A673 (cell line): ENCODE data around the gene PCNX1.

Experiments
- CTCF ChIP-seq: fragments of 300-800, 200-600 bp; sonication (generic); conservative IDR thresholded peaks from 2 replicates; pipeline ENCODE4 v1.5.1; 2017; ENCODE audit warnings: low read depth, mild to moderate bottlenecking, antibody characterized with exemption, low read length, moderate library complexity, mixed read lengths
- EZH2 ChIP-seq: fragments of 200-600 bp; sonication (generic); IDR thresholded peaks from 2 replicates; pipeline ENCODE4 v1.6.1; 2017; ENCODE audit warnings: borderline replicate concordance, low read depth, mild to moderate bottlenecking, mixed read lengths, antibody characterized with exemption, low read length; ENCODE audit not compliant: poor library complexity, severe bottlenecking

- TF ChIP-seq CTCF (no peak), EZH2 (no peak)
Observed at GRCh38 chr14:71117839-71118743, 210.8 kb downstream of the PCNX1 start.
